GM19099 (cell line): ENCODE measurements around the gene CFAP65.

Experiments used
- POLR2A ChIP-seq: IDR thresholded peaks from 3 replicates; pipeline ENCODE4 v1.6.1; 2011; ENCODE audit warnings: low read depth; ENCODE audit not compliant: insufficient read length; ENCODE audit errors: extremely low read depth

The CFAP65 gene

GRCh38 chr2:219018286-219018685, 23.0 kb downstream of the CFAP65 start:
- TF ChIP-seq POLR2A, result no peak

DNA sequence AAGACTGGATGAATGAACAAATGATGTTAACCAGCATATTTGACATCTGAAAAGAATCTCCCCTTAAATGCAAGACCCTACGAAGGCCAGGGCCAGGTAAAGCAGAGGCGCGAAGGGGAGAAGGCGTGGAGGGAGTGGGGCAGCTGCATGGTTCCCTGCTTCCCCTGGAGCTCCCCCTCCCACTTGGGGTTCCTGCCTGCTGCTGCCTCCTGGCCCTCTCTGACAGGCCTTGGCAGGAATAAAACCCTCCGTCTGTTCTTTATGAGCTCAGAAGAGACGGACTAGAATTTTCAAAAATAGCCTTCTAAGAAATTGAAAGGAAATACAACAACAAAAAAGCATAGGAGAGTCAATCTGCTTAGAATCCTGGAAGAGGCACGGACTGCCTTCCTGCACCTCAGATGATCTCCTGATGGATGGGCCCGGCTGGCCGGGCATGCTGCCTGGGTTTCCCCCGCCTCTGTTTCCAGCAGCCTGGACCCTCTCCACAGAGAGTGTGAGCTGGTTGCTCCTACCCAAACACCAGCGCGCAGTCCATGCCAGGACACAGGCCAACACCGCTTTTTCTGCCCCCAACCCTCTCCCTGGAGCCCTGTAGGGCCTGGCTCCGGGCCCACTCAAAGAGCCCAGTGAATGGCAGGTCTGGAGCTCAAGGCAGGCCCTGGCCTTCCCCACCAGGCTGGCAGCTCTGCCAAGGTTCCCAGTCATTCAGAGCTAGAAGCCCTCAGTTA, 23.9 kb downstream of the CFAP65 start:
- no peak for TF ChIP-seq POLR2A

DNA sequence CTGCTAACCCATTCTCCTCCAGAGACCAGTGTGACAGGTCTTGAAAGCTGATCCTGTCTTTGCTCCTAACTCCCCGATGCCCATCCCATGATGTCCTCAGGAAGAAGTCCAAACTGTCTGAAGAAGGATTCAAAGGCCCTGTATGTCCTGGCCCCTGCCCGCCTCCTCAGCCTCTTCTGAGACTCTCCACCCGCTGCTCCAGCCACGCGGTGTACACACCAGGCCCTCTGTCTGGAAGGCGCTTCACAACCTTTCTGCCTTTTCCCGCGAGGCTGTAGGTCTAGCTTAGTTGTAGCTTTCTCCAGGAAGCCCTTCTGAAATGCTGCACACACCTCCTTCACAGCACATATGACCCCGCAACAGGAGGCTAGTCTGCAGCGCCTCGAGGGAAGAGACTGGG, 24.6 kb downstream of the CFAP65 start:
- TF ChIP-seq POLR2A, result no peak

DNA sequence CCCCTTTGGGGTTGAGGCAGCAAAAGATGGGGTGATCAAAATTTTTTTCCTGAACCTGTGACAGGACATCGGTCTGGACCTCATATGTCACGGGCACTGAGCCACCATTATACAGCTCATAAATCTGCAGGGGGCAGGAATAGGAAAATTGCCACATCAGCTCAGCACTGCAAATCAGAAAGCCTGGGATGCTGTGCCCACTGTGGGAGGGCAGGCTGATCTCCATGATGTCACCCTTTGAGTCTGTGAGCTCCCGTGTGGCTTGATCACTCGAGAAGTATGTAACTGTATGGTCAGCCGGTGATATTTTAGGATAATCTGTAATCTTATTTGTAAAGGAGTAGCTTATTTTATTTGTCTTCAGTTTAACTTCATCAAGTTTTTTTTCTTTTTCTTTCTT, 30.4 kb downstream of the CFAP65 start:
- no peak for TF ChIP-seq POLR2A

DNA sequence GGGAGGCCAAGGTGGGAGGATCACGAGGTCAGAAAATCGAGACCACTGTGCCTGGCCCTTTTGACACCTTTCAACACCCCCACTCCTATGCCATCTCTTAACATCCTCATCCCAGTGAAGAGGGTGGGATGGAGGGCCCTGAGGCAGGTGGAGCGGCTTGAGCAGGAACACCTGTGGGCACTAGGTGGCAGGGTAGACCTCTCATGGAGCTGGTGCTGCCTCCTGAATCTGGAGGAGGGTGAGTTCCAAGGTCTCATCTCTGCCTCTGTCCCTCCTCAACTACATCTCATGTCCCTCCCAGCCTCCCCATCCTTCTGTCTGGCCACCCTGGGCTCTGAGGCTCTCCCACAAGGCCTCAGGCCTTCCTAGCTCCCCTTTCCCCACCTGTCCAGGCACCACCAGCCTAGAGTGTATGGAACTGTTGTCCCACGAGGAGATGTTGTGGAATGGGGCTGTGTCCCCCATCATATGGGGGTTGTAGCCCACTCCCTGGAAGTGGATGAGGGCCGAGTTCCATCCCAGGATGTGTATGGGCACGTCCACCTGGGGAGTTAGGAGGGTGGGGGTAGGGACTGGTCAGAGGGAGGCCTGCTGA, 31.1 kb downstream of the CFAP65 start:
- no peak for TF ChIP-seq POLR2A

GRCh38 chr2:219009294-219009693, 32.0 kb downstream of the CFAP65 start:
- no peak for TF ChIP-seq POLR2A

DNA sequence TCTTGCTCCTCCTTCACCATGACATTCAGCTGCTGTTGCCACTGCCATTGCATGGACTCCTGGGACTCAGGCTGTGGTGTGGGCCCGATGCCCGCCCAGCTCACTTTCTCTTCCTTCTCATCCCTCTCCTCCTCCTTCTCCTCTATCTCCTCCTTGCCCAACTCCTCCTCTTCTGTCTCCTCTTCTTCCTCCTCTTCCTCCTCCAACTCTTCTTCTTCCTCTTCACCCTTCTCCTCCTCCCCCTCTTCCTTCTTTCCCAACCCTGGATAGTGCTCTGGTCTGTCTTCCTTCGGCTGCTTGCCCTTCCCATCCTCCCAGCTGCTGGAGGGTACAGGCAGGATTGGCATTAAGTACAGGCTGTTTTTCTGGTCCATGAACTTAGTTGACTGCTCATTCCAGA, 37.3 kb downstream of the CFAP65 start:
- TF ChIP-seq POLR2A, result no peak

- TF ChIP-seq POLR2A, result no peak
These were observed 38.1 kb downstream of the CFAP65 start for GRCh38 chr2:219003267-219003634.

GRCh38 chr2:219002395-219003266, 38.7 kb downstream of the CFAP65 start:
- no peak for TF ChIP-seq POLR2A

DNA sequence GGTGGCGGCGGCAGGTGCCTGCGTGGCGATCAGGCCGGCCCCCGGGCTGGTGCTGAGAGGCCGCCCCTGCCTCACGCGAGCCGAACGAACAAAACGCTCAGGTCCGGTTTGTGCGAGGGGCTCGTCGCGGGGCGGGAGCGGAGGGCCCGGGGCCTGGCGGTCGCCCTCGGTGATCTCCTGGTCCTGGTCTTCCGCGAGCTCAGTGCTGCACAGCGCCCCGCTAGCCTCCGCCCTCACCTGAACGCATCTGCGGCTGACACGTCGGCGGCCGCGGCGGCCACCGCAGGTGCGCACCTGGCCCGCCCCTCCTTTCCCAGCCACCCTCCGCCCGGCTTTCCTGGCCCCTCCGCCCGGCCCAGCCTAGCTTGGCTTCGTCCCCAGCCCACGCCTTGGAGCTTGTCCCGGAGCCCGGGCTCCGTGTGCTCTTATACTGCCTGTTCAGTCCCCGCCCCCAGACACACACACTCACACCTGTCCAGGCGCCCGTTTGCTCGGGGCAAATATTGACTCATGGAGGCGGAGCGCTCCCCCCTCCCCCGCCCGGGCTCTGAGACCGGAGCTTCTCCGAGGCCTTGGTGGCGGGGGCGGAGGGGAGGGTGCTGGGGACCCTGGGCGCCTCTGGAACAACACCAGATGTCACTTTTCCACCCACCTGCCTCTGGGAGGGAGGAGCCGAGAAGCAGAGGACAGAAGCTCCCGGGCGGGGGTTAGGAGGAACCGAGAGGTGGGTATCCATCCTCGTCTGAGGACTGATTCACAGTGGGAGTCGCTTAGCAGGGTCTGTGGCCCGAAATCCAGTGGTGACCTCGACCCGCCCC, 39.5 kb downstream of the CFAP65 start:
- TF ChIP-seq POLR2A, result no peak

- no peak for TF ChIP-seq POLR2A
These were observed 40.2 kb downstream of the CFAP65 start for GRCh38 chr2:219001100-219001576.

- no peak for TF ChIP-seq POLR2A
These were observed 40.8 kb downstream of the CFAP65 start for GRCh38 chr2:219000569-219000960.

DNA sequence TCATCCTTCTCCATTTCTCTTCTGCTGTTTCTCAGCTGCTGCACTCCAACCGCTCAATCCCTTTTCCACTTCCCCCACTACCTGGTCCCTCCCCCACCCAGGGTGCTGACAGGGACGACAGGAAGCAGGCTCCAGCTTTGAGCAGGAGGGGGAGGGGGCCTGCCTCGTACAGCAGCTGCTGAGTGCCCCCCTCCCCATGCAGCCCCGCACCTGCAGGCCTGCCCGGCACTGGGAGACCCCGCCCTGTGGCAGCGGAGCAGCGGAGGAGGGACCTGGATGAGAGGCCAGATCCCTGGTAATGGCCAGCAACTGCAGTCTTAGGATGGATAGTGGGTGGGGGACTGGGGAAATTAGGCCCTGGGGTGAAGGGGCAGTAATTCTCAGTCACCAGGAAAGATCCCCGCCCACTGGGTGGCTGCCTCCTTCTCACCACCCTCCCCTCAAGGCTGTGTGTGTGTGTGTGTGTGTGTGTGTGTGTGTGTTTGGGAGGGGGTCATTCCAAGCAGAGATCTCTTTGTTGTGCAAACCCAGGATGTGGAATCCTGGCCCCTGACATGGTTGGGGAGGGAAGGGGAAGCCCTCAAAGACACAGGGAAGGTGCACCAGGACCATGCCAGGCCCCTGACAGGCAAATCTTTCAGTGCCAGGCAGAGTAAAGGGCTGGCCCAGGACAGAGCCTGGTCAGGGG, 41.3 kb downstream of the CFAP65 start:
- no peak for TF ChIP-seq POLR2A
